NCI-H2196 (cell line): ENCODE measurements around the gene C7.
"Not testable (repeated sequence)": the region's sequence is repeated elsewhere in the genome, so short reads cannot be mapped to it uniquely, and the experiment has no call there.

Experiments used
- DNase-seq: peaks from one replicate; lab custom pipeline; 2025; ENCODE audit not compliant: unreplicated experiment; lab: John Stamatoyannopoulos, UW

C7 gene

DNA sequence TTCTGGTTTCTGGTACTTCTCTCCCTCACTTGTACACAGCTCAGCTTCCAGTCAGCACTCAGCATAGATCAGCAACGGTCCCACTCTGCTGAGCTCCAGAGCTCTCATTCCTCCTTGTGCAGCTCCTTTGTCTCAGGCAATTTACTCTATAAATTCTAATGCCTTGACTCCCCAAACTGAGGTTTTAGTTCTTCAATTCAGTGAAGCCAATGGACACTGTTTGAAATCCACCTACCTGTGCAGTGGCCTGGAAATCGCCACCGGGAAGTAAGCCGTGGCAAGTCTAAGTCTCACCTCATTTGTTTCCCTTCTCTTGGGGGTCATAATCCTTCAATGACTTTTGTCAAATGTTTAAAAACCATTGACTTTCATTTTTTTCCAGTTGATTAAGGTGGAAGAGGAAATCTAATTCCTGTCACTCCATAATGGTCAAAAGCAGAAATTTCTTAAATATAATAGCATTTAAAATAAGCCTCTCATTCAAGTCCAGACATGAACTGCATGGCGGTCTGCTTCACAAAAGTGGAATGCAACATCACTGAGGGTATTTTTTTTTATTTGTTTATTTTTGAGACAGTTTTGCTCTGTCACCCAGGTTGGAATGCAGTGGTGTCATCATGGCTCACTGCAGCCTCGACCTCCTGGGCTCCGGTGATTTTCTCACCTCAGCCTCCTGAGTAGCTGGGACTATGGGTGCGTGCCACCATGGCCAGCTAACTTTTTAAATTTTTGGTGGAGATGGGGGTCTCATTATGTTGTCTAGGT, 79.6 kb downstream of the C7 start:
- DNase-seq: no peak

- no peak for DNase-seq
Measured at GRCh38 chr5:40991168-40991980, 82.1 kb downstream of the C7 start.

GRCh38 chr5:40991981-40992559, 82.8 kb downstream of the C7 start:
- DNase-seq: no peak

- no peak for DNase-seq
Measured at GRCh38 chr5:40995801-40996586, 86.7 kb downstream of the C7 start.

DNA sequence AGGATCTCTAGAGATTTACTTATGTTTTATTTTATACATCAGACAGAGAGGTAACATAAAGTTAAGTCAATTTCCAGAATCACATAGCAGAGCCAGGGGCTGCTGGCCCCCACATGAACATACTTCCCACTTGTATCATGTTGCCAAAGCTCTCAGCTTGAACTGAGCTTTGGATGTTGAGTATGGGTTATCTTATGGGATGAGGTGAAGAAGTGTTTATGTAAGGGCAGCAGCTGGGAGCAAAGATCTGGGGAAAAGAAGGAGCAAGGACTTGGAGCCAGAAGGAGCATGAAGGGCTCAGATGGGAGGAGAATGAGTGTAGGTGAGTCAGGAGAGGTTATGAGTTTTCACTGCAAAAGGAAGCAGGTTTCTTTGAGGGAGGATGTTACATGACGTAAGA, 89.8 kb downstream of the C7 start:
- DNase-seq: no peak

DNA sequence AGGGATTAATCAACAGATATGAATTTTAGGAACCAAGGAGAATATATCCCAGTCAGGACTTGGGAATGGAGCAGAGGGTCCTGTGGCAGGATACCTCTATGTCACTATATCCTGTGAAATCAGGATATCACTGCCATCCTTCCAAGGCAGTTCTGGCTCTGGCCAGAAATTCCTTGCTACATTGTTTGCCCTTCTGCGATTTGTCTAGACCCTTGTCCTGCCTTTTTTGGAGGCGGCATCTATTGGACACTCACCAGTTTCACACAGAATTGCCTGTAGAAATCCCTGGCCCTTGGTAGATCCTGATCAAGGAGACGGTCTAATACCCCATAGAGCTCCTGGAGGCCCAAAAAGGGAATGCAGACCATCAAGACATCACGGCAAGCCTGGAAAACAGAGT, 90.7 kb downstream of the C7 start:
- no peak for DNase-seq

GRCh38 chr5:41003670-41004376, 94.5 kb downstream of the C7 start:
- DNase-seq: no peak

DNA sequence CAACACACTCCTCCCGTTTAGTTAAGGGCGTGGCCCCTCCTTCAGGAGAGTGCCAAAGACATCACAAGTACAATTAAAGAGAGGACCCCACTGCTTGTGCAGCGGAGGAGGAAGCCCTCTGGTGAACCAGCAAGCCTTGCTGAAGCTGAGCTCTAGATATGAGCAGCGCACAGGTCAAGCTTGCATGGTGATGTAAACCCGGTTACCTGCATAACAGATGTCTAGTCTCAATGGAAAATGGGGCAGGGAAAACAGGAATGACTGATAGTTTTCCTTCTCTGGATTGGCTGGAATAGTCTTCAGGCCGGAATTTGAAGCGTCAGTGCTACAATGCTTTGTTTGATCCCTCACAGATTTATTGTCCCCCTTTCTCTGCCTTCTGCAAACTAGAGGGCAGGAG, 95.6 kb downstream of the C7 start:
- no peak for DNase-seq

- DNase-seq: no peak
Measured at GRCh38 chr5:41009232-41009631, 99.9 kb downstream of the C7 start.

DNA sequence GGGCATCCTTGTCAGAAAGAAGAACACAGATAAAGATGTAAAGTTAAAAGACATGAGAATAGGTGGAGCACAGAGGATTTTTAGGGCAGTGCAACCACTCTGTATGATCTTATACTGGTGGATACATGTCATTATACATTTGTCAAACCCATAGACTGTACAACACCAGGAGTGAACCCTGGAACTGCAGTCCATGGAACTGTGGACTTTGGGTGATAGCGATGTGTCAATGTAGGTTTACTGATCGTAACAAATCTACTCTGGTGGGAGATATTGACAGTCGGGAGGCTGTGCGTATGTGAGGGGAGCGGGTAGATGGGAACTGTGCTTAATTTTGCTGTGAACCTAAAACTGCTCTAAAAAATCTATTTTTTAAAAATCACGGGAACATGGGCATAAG, 101.3 kb downstream of the C7 start:
- DNase-seq: no peak

GRCh38 chr5:41012318-41012717, 103.0 kb downstream of the C7 start:
- DNase-seq: no peak

DNA sequence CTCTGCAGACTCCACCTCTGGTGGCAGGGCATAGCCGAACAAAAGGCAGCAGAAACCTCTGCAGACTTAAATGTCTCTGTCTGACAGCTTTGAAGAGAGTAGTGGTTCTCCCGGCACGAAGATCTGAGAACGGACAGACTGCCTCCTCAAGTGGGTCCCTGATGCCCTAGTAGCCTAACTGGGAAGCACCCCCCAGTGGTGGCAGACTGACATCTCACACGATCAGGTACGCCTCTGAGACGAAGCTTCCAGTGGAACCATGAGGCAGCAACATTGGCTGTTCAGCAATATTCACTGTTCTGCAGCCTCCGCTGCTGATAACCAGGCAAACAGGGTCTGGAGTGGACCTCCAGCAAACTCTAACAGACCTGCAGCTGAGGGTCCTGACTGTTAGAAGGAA, 113.3 kb downstream of the C7 start:
- not testable (repeated sequence) for DNase-seq
